NCI-H1048 (cell line): ENCODE measurements around the gene PLEKHH2.

Source experiments
- DNase-seq: peaks from one replicate; lab custom pipeline; 2025; lab: John Stamatoyannopoulos, UW

The PLEKHH2 gene

GRCh38 chr2:43763091-43763490 is 126.0 kb downstream of the PLEKHH2 start:
- DNase-seq: no peak

GRCh38 chr2:43764086-43764705 is 127.1 kb downstream of the PLEKHH2 start:
- no peak for DNase-seq

- no peak for DNase-seq
Measured at GRCh38 chr2:43766006-43766405, 128.9 kb downstream of the PLEKHH2 start.

- DNase-seq: peak; percentile 74
Measured at GRCh38 chr2:43773876-43774613, 137.0 kb downstream of the PLEKHH2 start, which contains the start of gene DYNC2LI1. Gene DYNC2LI1, plus strand, starts transcription at chr2:43774039. Its CDS starts 100 bp downstream, at chr2:43774139.

- DNase-seq: no peak
Measured at GRCh38 chr2:43774617-43775016, 137.6 kb downstream of the PLEKHH2 start.

- no peak for DNase-seq
Measured at GRCh38 chr2:43776324-43776723, 139.3 kb downstream of the PLEKHH2 start.

- no peak for DNase-seq
Measured at GRCh38 chr2:43777306-43777926, 140.4 kb downstream of the PLEKHH2 start.

- no peak for DNase-seq
Measured at GRCh38 chr2:43778233-43778632, 141.2 kb downstream of the PLEKHH2 start.

- no peak for DNase-seq
Measured at GRCh38 chr2:43787895-43788294, 150.8 kb downstream of the PLEKHH2 start.

- DNase-seq: no peak
Measured at GRCh38 chr2:43788646-43789045, 151.6 kb downstream of the PLEKHH2 start.

- no peak for DNase-seq
Measured at GRCh38 chr2:43790147-43790546, 153.1 kb downstream of the PLEKHH2 start.

GRCh38 chr2:43791035-43791765 is 154.1 kb downstream of the PLEKHH2 start:
- no peak for DNase-seq

- no peak for DNase-seq
Measured at GRCh38 chr2:43792653-43793052, 155.6 kb downstream of the PLEKHH2 start.

GRCh38 chr2:43794956-43795355 is 157.9 kb downstream of the PLEKHH2 start:
- DNase-seq: no peak

GRCh38 chr2:43796206-43796605 is 159.1 kb downstream of the PLEKHH2 start:
- DNase-seq: no peak

GRCh38 chr2:43798300-43798699 is 161.2 kb downstream of the PLEKHH2 start:
- DNase-seq: no peak

GRCh38 chr2:43800894-43801293 is 163.8 kb downstream of the PLEKHH2 start:
- no peak for DNase-seq

- DNase-seq: no peak
Measured at GRCh38 chr2:43802135-43802534, 165.1 kb downstream of the PLEKHH2 start.

GRCh38 chr2:43803113-43803512 is 166.1 kb downstream of the PLEKHH2 start:
- no peak for DNase-seq

GRCh38 chr2:43806719-43807031 is 169.6 kb downstream of the PLEKHH2 start:
- no peak for DNase-seq

- DNase-seq: no peak
Measured at GRCh38 chr2:43810452-43810851, 173.4 kb downstream of the PLEKHH2 start.

GRCh38 chr2:43810888-43811287 is 173.8 kb downstream of the PLEKHH2 start:
- no peak for DNase-seq

GRCh38 chr2:43812006-43812405 is 174.9 kb downstream of the PLEKHH2 start:
- DNase-seq: no peak
